ENCODE results near the gene SPON1. TPM values are rescaled to one million over a fixed set of nuclear protein-coding genes. Genes with fewer than 3 reads are reported as not detected.
"Not testable (repeated sequence)": the region's sequence is repeated elsewhere in the genome, so short reads cannot be mapped to it uniquely, and the experiment has no call there.

The SPON1 gene
- total and polyA plus RNA-seq, 12 donors: 2.7 to 116 (median 34.4) TPM

GRCh38 chr11:13931356-13931755, 31.2 kb upstream of the SPON1 start:
- Histone ChIP-seq H3K4me1 (replicated peaks in 1 of 2) (peaks cover 0 to 9% of the 10 kb centered on the region in 2 donors), H3K36me3 (replicated peaks in 1 of 2) (no peaks in the 10 kb centered on the region), H3K9me3 (replicated peaks in 1 of 3) (no peaks in the 10 kb centered on the region), H3K27ac (no peak overlapping the region), H3K4me3 (no peak overlapping the region), H3K27me3 (no peaks in the 10 kb centered on the region)
- intact Hi-C loops (cut with DNase I): no loop called here
- 85 to 92% (median 87%) methylated on average over 4 of the region's 4 CpGs for WGBS, 4 donors
- DNase-seq: no peak
- TF ChIP-seq CTCF (IDR thresholded peaks at IDR 0.05): no peak
- TF ChIP-seq POLR2A (IDR thresholded peaks at IDR 0.05): no peak

- intact Hi-C loops (cut with DNase I): not testable (repeated sequence)
Observed at GRCh38 chr11:13937154-13937553, 25.4 kb upstream of the SPON1 start.

GRCh38 chr11:13938829-13939228, 23.7 kb upstream of the SPON1 start:
- H3K27me3 ChIP-seq; H3K27ac ChIP-seq; H3K4me1 ChIP-seq (replicated peaks in 1 of 2); H3K36me3 ChIP-seq (replicated peaks in 1 of 2); H3K9me3 ChIP-seq (replicated peaks in 1 of 3); intact Hi-C loops (cut with DNase I); DNase-seq; H3K4me3 ChIP-seq: not testable (repeated sequence)
- WGBS, 4 donors: 75 to 87% (median 84%) methylated on average over 10 of the region's 10 CpGs

More at GRCh38 chr11:13937154-13937553, 25.4 kb upstream of the SPON1 start:
- not testable (repeated sequence) for H3K9me3 ChIP-seq (replicated peaks in 1 of 3); H3K27ac ChIP-seq; H3K4me3 ChIP-seq; H3K27me3 ChIP-seq; H3K4me1 ChIP-seq (replicated peaks in 1 of 2); DNase-seq; H3K36me3 ChIP-seq (replicated peaks in 1 of 2)
- 76 to 95% (median 86%) methylated on average over 4 of the region's 4 CpGs for WGBS, 4 donors

- no peak for TF ChIP-seq CTCF (IDR thresholded peaks at IDR 0.05)
- TF ChIP-seq POLR2A (IDR thresholded peaks at IDR 0.05): no peak
- no peak overlapping the region for H3K4me3 ChIP-seq
- H3K27me3 ChIP-seq: no peaks in the 10 kb centered on the region
- H3K4me1 ChIP-seq (replicated peaks in 1 of 2): no peaks in the 10 kb centered on the region
- H3K36me3 ChIP-seq (replicated peaks in 1 of 2): no peaks in the 10 kb centered on the region
- no peak for DNase-seq
- H3K27ac ChIP-seq: no peak overlapping the region
- H3K9me3 ChIP-seq (replicated peaks in 1 of 3): no peaks in the 10 kb centered on the region
- WGBS, 4 donors: 65 to 70% (median 67%) methylated on average over 8 of the region's 8 CpGs
- intact Hi-C loops (cut with DNase I): no loop called here
Observed at GRCh38 chr11:13939961-13940906, 22.3 kb upstream of the SPON1 start.

GRCh38 chr11:13940907-13941256, 21.6 kb upstream of the SPON1 start:
- TF ChIP-seq POLR2A (IDR thresholded peaks at IDR 0.05) (no peak), CTCF (IDR thresholded peaks at IDR 0.05) (no peak)
- intact Hi-C loops (cut with DNase I): no loop called here
- Histone ChIP-seq H3K27me3 (no peaks in the 10 kb centered on the region), H3K4me3 (no peak overlapping the region), H3K4me1 (replicated peaks in 1 of 2) (no peaks in the 10 kb centered on the region), H3K36me3 (replicated peaks in 1 of 2) (no peaks in the 10 kb centered on the region), H3K9me3 (replicated peaks in 1 of 3) (no peaks in the 10 kb centered on the region), H3K27ac (no peak overlapping the region)
- no peak for DNase-seq
- WGBS, 4 donors: 71 to 83% (median 75%) methylated on average over 1 of the region's 1 CpG
